Dermis blood vessel endothelial cell (primary cell): Measurements from ENCODE around the gene PERM1. TPM values are rescaled to one million over a fixed set of nuclear protein-coding genes. Genes with fewer than 3 reads are reported as not detected.
"Not testable (repeated sequence)": the region's sequence is repeated elsewhere in the genome, so short reads cannot be mapped to it uniquely, and the experiment has no call there.

ENCODE experiments used
- DNase-seq: peaks from one replicate; pipeline ENCODE4 v3.0.0; 2010
- total RNA-seq: library from RNA; depleted of rRNA; stranded (reverse); fragments of >200 nt; gene quantifications from 2 replicates; pipeline ENCODE4 v1.2.3, GENCODE V29; 2014

The PERM1 gene
- total RNA-seq, 1 donor from 2014 or later: not detected

GRCh38 chr1:978069-978834 lies 3.6 kb downstream of the PERM1 start:
- DNase-seq: no peak

GRCh38 chr1:976791-977190 lies 5.1 kb downstream of the PERM1 start:
- DNase-seq: not testable (repeated sequence)

- DNase-seq: peak; percentile 40
These were observed 5.8 kb downstream of the PERM1 start for GRCh38 chr1:975896-976683.

GRCh38 chr1:975365-975764 lies 6.5 kb downstream of the PERM1 start:
- no peak for DNase-seq

GRCh38 chr1:974687-975328 lies 7.1 kb downstream of the PERM1 start:
- DNase-seq: no peak

GRCh38 chr1:974293-974640 lies 7.6 kb downstream of the PERM1 start:
- DNase-seq: no peak

- DNase-seq: no peak
These were observed 8.2 kb downstream of the PERM1 start for GRCh38 chr1:973459-974292.

GRCh38 chr1:972726-973458 lies 9.0 kb downstream of the PERM1 start:
- DNase-seq: no peak

- no peak for DNase-seq
These were observed 10.0 kb downstream of the PERM1 start for GRCh38 chr1:971751-972506.

GRCh38 chr1:970973-971730 lies 10.7 kb downstream of the PERM1 start:
- no peak for DNase-seq

GRCh38 chr1:970242-970972 lies 11.5 kb downstream of the PERM1 start:
- no peak for DNase-seq

GRCh38 chr1:969260-969855 lies 12.5 kb downstream of the PERM1 start:
- DNase-seq: no peak

GRCh38 chr1:967466-968343 lies 14.2 kb downstream of the PERM1 start:
- no peak for DNase-seq

- peak; percentile 59 for DNase-seq
These were observed 15.1 kb downstream of the PERM1 start for GRCh38 chr1:966704-967300.

GRCh38 chr1:966135-966703 lies 15.7 kb downstream of the PERM1 start, which contains the start of gene PLEKHN1:
Gene PLEKHN1, plus strand, starts transcription at chr1:966482. Its CDS starts 50 bp downstream, at chr1:966532.
- DNase-seq: peak; percentile 57

GRCh38 chr1:965526-966134 lies 16.3 kb downstream of the PERM1 start:
- DNase-seq: no peak
